OCI-LY3 (cell line): ENCODE data around the gene SERPINE1.

Experiments used
- CTCF ChIP-seq: fragments of 200-600, 300-600 bp; sonication (generic); IDR thresholded peaks from 2 replicates; pipeline ENCODE4 v1.5.1; 2014; ENCODE audit warnings: antibody characterized with exemption, low read length, low read depth
- EZH2phosphoT487 ChIP-seq: fragments of 200-600 bp; shearing (Covaris generic); IDR thresholded peaks from 2 replicates; pipeline ENCODE4 v1.6.1; 2018; ENCODE audit warnings: antibody characterized with exemption, mixed run types, low read depth

- TF ChIP-seq EZH2phosphoT487 (no peak), CTCF (no peak)
Measured at GRCh38 chr7:101087334-101088068, 39.4 kb upstream of the SERPINE1 start.
